GM18870 (cell line): ENCODE results near the gene ABCE1.

Source experiments
- ATAC-seq: cut with Tn5 transposase; IDR thresholded peaks from one replicate; pipeline ENCODE4 v1.9.1; 2021; ENCODE audit warnings: moderate library complexity; ENCODE audit not compliant: unreplicated experiment

The ABCE1 gene

GRCh38 chr4:145176641-145177432 is 78.7 kb downstream of the ABCE1 start:
- ATAC-seq = no peak

GRCh38 chr4:145177511-145177905 is 79.4 kb downstream of the ABCE1 start:
- ATAC-seq = no peak

- no peak for ATAC-seq
Observed at GRCh38 chr4:145177906-145178538, 79.9 kb downstream of the ABCE1 start.

GRCh38 chr4:145178740-145179280 is 80.7 kb downstream of the ABCE1 start:
- ATAC-seq = no peak
